DMS 273 treated with DMSO at 0.1 percent for 48 hours (cell line): ENCODE data around the gene GTF2E1.
"Not testable (repeated sequence)": the region's sequence is repeated elsewhere in the genome, so short reads cannot be mapped to it uniquely, and the experiment has no call there.

Experiments used
- DNase-seq: peaks from one replicate; lab custom pipeline; 2025; lab: John Stamatoyannopoulos, UW

Gene GTF2E1

DNA sequence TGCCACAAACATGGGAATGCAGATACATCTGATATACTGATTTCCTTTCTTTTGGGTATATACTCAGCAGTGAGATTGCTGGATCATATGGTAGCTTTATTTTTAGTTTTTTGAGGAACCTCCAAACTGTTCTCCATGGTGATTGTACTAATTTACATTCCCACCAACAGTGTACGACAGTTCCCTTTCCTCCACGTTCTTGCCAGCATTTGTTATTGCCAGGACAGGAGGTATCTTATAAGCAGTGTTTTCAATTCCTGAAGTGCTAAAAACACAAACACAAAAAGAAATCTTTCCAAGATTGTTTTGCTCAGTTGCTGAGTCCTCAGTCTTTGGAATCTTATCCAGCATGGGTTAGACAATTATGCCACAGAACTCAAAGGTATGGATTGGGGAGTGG is 13.5 kb downstream of the GTF2E1 start:
- DNase-seq: no peak

DNA sequence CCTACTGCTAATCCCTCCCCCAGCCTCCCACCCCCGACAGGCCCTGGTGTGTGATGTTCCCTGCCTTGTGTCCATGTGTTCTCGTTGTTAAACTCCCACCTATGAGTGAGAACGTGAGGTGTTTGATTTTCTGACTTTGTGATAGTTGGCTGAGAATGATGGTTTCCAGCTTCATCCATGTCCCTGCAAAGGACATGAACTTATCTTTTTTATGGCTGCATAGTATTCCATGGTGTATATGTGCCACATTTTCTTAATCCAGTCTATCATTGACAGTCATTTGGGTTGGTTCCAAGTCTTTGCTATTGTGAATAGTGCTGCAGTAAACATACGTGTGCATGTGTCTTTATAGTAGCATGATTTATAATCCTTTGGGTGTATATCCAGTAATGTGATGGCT is 16.0 kb downstream of the GTF2E1 start:
- not testable (repeated sequence) for DNase-seq

- DNase-seq: no peak
Observed at GRCh38 chr3:120762615-120763014, 20.1 kb downstream of the GTF2E1 start.

DNA sequence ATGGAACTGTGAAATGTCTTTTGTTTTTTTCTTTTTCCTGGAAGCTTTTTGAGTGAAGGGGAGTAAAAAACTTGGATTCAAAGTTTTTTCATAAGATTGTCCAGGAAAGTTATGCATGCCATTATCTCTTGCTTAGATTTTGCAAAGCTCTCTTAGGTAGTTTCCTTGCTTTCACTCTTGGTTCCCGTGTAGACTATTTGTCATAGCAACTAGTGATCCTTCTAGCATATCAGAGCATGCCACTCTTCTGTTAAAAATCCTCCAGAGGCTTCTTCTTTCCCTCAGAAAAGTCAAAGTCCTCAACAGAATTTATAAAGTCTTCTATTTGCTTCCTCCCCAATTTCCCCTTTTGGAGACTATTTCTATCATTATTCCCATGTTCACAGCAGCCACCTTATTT is 21.1 kb downstream of the GTF2E1 start:
- DNase-seq: no peak

DNA sequence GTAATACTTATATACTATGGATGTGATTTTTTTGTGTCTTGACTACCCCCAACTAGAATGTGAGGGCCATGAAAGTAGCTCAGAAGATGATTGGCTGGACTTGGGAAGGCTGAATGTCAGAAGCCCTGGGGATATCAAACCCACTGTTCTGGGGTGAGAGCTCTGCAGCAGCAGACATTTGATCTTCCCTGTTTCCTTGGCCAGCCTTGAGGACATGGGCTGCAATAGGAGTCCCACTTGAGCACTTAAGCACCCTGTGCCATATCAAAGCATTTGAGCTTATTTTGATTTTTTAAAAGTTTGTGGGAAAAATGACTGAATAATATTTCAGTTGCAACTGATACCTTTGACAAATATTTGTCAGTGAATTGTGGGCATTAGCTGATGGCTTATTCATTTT is 21.7 kb downstream of the GTF2E1 start:
- DNase-seq: no peak

GRCh38 chr3:120765830-120766493 is 23.4 kb downstream of the GTF2E1 start:
- no peak for DNase-seq

DNA sequence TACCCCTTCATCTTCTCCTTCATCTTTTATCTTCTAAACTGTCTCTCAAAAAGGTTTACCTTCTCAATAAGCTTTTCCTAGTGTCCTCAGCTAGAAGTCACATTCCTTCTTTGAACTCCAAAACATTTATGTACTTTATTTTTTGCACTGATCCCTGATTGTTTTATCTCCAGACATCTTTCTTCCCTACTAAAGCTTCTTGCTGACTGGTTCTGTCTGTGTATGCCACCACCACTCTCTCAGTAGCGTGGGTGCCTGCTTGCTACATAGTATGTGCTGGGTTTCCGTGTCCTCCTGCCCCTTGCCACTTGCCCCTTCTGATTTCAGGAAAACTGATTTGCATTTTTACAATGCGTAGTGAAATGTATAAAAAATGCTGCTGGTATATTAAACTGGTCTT is 24.0 kb downstream of the GTF2E1 start:
- no peak for DNase-seq

DNA sequence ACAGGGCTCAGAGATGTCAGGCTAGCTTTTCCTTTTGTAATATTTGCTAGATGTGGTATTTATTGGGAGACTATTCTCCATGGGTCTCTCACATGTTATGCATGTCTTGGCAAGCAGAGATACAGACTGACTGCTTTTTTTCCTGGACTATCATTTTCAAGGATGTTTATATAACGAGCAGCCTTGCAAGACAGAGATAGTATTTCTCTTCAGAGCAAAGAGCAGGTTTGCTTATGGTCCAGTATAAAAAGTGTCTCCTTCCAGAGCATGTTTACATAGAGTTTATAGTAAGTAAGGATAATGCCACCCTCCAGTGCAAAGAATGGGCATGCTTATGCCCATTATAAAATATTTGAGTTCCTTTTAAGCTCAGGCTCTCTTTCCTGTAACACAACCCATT is 24.6 kb downstream of the GTF2E1 start:
- DNase-seq: no peak

- DNase-seq: no peak
Observed at GRCh38 chr3:120769436-120769835, 26.9 kb downstream of the GTF2E1 start.

DNA sequence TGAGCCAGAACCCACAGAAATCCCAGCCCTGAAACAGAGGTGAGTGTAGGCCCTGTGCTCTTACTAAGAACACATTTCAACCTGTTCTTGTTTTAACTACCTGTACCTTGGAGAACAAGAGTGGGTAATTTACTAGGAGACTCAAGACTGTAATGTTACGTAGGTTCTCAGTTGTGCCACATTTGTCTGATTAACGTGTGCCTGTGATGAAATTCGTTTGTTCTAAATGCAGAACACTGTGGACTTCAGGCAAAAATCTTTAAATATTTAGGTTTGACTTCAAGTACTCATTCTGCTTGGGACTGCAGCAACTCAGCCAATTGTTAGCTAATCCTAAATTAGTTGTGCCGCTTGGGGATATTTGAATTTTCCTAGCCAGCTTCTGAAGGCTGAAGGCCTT is 28.3 kb downstream of the GTF2E1 start:
- DNase-seq: no peak

DNA sequence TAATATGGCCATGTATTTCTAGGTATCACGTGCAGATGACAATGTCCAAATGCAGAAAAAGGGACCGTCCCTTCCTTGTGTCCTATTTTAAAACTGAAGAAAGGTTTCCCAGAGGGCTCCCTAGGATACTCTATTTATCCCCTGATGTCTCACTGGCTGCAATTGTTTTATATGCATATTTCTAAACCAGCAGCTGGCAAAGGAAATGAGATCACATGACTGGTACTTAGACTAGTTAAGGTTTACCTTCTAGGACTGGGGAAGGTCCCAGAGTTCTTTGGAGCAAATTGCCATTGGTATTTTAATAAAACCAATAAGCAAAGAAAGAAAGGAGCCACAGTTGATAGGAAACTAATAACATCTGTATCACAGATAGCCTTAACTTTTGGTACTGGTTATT is 29.5 kb downstream of the GTF2E1 start:
- no peak for DNase-seq

GRCh38 chr3:120773932-120774331 is 31.4 kb downstream of the GTF2E1 start:
- DNase-seq: no peak

GRCh38 chr3:120775411-120775810 is 32.9 kb downstream of the GTF2E1 start:
- no peak for DNase-seq

GRCh38 chr3:120778776-120779175 is 36.2 kb downstream of the GTF2E1 start:
- DNase-seq: no peak

GRCh38 chr3:120780977-120781376 is 38.4 kb downstream of the GTF2E1 start:
- no peak for DNase-seq

DNA sequence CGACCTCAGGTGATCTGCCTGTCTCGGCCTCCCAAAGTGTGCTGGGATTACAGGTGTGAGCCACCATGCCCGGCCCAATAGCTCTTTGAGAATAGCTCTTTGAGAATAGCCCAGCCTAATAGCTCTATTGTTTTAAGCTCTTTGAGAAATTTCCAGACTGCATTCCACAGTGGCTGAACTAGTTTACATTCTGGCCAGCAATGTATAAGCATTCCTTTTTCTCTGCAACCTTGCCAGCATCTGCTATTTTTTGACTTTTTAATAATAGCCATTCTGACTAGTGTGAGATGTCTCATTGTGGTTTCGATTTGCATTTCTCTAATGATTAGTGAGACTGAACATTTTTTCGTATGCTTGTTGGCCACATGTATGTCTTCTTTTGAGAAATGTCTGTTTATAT is 43.3 kb downstream of the GTF2E1 start:
- not testable (repeated sequence) for DNase-seq

DNA sequence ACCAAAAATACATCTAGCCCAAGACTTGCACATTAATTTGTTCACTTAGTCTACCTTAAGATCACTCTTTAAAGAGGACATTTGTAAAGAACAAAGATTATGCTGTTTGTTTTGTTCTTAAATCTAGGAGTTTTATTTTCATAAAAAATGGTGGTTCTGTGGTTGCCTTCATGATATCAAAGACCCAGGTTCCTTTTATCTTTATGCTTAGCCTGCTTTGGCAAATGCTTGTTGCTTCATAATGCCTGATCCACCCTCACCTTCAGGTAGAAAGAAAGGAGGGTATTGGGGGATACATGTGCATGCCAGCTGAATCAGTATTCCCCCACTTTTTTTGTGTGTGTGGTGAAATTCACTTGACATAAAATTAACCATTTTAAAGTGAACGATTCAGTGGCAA is 48.5 kb downstream of the GTF2E1 start:
- DNase-seq: no peak

DNA sequence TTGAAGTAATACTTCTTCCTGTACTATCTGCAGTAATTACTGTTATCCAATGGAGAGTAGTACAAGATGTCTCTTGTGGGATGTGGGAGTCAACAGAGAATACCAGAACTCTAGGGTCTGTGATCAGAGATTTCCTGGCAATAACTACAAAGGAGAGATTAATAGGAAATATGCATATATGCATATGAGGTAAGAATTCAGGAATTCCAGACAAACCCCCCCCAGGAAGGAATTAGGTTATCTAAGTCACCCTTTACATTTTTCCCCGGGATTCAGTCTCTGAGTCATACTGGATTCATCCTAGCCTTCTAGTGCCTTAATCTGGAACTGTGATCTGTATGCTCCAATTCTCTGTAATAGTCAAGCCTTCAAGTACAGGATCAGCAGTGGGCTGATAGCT is 49.4 kb downstream of the GTF2E1 start:
- no peak for DNase-seq

DNA sequence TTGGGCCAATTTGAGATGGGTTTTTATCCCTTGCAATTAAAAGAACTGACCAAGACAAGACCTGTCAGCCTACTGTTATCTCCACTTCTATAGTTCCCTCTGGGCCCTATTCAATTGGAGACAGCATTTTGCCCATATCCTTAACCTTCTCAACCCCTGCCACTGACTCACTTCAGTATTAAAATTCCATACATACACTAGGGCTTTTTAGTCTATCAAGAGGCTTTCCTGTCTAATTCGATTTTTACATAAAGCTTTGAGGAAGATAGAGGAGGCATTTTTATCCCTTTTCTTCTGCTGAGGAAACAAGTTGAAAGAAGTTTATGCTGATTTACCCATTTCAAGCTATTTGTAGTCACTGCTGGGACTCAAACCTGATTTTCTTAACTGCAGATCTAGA is 51.1 kb downstream of the GTF2E1 start:
- no peak for DNase-seq

DNA sequence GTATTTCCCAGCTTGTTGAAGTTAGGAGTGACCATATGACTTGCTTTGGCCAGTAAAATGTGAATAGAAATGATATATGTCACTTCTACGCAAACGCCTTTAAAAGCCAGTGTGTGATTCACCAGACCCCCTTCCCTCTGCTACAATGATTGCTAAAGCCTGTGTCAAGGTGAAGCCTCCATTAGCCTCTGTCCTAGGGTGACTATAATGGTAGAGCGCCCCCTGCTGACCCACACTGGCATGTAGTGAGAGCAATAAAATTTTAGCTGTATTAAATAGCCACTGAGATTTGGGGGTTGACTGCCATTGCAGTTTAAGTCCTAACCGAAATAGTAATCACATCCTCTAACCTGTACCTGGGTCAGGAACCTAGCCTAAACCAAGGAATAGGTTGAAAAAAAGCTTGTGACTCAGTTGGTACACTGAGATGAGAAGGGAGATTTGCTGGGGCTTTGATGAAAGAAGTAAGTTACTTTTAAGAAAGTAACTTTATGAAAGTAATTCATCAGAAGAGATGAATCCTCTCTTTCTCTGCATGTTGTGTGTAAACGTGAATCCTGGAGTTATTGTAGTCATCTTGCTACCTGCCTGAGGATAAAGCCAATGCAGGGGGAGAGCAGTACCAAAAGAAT is 52.6 kb downstream of the GTF2E1 start:
- peak; percentile 40 for DNase-seq

- no peak for DNase-seq
Observed at GRCh38 chr3:120795959-120796358, 53.4 kb downstream of the GTF2E1 start.

- no peak for DNase-seq
Observed at GRCh38 chr3:120796976-120797375, 54.4 kb downstream of the GTF2E1 start.

GRCh38 chr3:120797857-120798256 is 55.3 kb downstream of the GTF2E1 start:
- no peak for DNase-seq

- no peak for DNase-seq
Observed at GRCh38 chr3:120798346-120798745, 55.8 kb downstream of the GTF2E1 start.
